Hepatocyte (in vitro differentiated cells): ENCODE measurements around the gene PADI3.

Experiments used
- CTCF ChIP-seq: fragments of 200-600 bp; sonication (generic); IDR thresholded peaks from 2 replicates; pipeline ENCODE4 v1.5.1; 2016; ENCODE audit warnings: antibody characterized with exemption, mild to moderate bottlenecking; ENCODE audit not compliant: poor library complexity
- EZH2 ChIP-seq: fragments of 200-600 bp; sonication (generic); IDR thresholded peaks from 2 replicates; pipeline ENCODE4 v1.6.1; 2016; ENCODE audit warnings: antibody characterized with exemption, mild to moderate bottlenecking, borderline replicate concordance

GRCh38 chr1:17214876-17215544 lies 33.9 kb upstream of the PADI3 start:
- TF ChIP-seq CTCF: no peak
- TF ChIP-seq EZH2: no peak
